Cardiac septum (tissue), 1 donor: Measurements from ENCODE around the gene MOSPD3. TPM values are rescaled to one million over a fixed set of nuclear protein-coding genes. Genes with fewer than 3 reads are reported as not detected.
"Not testable (repeated sequence)": the region's sequence is repeated elsewhere in the genome, so short reads cannot be mapped to it uniquely, and the experiment has no call there.

Source experiments
- DNase-seq: peaks from one replicate; pipeline ENCODE4 v3.0.0-alpha.2; 2020; ENCODE audit warnings: low spot score
- intact Hi-C: fragments of 100-400 bp; cut with DNase I; formaldehyde crosslinking; loops from one replicate; pipeline ENCODE4 v1.14.0; 2022
- total RNA-seq: library from RNA; stranded (reverse); fragmentation: NEBNext Ultra II Directional; extraction: Animal tissue kit (Norgen Biotek cat#: 25700); gene quantifications from one replicate; pipeline ENCODE4 v1.2.1, GENCODE V29; 2021
- donor health status: DM: no; HTN: no; CAD: no.

MOSPD3 gene
- total RNA-seq, 1 donor from 2014 or later, result 9.2 TPM

DNA sequence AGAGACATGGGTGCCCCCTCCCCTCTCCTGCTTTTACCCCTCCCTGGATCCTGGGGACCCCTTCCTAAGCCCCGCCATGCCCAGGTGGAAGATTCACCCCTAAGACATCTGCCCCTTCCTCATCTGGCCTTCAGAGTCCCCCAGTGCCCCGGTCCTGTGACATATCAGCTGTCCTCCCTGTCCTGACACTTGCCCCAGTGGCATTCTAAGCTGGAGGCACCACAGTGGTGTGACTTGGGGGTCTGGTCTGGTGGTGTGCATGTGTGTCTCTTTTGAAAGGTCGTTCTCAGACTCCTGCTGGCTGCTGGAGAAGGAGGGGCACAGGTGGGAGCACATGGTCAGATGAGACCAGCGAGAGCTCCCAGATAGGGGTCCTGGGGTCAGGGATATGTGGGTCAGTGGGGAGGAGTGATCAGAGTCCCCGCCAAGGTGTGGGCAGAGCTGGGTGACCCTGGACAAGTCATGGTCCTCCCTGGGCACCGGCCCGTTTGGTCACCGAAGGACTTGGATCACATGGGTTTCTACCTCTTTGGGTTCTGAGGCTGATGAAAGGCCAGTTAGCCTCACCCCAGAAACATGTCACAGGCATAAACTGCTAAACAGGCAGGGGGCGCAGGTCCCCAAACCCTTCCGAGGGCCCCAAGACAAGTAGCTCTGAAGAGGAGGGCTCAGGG is 29.7 kb downstream of the MOSPD3 start:
- no peak for DNase-seq
- intact Hi-C loops, result no loop called here

DNA sequence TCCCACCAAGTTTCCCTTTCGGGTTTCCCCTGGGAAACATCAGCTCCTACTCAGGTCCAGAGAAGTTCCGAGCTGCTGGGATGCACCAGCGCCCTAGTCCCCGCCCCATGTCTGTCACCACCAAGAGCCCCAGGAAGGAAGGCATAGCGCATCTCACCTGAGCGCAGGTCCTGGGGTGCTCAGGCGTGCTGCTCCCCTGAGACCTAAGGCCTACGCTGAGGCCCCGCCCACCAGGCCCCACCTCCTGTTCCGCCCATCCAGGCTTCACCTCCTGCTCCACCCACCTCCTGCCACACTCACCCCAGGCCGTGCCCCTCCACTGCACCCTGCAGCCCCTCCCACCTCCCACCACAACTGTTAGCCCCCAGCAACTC is 30.2 kb downstream of the MOSPD3 start:
- no peak for DNase-seq
- intact Hi-C loops, result no loop called here

DNA sequence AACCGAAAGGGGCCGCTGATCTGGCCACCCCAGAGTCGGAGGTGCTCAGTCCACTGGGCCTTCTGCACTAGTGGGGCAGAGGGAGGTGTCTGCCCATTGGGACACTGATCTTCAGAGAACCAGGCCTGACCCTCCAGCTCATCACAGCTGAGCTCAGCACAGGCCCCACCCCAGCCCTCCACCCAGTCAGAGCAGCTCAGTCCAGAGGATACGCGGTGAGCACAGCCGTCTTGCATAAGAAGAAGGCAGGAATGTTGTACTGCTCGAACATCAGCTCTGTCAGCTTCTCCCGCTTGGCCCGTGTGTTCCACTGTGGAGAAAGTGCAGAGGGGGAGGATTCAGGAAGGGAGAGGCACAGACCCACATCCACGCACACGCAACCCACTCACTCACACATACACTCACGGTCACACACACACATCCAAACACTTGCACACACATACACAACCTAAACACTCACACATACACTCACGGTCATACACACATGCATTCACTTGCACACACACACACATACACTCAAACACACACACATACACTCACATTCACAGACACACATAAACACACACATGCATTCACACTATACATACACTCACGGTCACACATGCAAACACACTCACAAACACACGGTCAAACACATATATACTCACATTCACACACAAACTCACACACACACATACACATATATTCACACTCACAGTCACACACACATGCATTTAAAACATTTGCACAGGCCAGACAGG is 37.7 kb downstream of the MOSPD3 start:
- no peak for DNase-seq
- intact Hi-C loops, result no loop called here

DNA sequence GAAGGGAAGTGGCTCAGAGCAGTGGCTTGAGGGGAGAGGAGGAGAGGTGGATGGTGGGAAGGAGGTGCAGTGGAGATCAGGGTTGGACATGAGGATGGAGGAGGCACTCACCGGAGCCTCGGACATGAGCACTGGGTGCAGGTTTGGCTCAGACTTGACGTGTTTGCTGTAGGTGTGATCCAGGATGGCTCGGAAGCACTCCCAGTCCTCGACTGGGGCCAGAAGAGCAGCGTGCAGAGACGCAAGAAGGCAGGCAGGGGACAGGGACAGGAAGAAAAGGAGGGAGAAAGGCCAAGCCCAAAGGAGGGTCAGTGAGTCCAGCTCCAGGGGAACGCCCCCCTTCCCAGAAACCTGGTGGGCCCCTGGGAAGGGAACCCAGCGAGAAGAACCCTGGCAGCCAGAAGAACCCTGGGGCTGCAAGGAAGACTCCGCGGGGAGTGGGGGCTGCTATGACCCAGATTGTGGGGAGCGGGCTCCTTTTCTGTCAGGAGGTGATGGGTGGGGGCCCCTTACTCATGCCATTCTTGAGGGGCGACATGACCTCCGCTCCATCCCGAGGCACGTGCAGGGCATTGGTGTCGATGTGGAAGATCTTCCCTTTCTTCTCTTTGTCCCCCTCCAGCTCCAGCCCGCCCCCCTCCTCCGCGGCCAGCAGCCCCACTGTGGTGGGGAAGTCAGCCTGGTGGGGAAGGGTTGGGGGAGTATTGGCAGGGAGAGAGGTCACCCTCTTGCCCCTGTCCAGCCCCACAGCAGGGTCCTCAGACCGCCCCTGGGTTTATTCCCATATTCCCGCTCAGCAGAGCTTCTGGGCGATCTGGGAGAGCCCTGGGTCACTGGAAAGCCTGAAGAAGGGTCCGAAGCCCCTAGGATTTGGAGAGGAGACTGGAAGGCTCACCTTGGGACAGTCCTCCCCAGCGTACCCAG is 42.8 kb downstream of the MOSPD3 start:
- intact Hi-C loops, result no loop called here
- no peak for DNase-seq

DNA sequence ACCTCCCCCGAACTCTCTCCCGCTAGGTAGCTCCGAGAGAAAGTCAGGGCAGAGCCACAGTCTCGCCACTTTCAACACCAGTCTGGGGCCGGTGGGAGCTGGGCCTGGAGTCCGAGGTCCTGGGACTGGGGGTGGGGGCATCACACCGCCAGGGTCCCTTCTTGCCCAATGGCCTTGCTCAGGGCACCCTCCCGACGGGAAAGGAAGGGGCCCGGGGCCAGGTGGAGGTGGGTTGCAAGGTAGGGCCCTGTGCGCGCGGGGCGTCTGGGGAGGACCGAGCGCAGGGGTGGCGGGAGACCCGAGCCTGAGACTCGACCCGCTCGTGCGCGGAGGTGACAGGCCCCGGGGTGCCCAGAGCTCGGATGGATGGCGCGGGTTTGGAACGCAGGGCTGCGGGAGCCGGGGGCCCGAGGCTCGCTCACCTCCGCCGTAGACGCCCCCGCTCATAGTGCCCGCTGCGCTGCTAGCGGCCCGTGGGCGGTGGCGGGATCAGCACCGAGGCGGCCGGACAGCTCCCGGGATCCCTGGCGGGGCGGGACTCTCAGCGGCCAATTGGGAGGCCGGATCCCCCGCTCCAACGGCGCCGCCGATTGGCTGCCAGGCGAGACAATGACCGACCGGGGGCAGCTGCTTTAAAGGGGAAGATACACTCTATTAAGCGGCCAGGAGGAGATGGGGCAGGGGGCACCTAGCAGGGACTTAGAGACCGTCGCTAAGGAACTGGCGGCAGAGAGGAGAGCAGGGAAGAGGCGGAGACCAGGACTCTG is 43.8 kb downstream of the MOSPD3 start, which contains the start of gene ACTL6B:
TSS of gene ACTL6B (minus strand) at position 541 of the 767 bp plus-strand sequence. CDS start at position 447, 94 bp downstream.
- no peak for DNase-seq
- intact Hi-C loops, result no loop called here

DNA sequence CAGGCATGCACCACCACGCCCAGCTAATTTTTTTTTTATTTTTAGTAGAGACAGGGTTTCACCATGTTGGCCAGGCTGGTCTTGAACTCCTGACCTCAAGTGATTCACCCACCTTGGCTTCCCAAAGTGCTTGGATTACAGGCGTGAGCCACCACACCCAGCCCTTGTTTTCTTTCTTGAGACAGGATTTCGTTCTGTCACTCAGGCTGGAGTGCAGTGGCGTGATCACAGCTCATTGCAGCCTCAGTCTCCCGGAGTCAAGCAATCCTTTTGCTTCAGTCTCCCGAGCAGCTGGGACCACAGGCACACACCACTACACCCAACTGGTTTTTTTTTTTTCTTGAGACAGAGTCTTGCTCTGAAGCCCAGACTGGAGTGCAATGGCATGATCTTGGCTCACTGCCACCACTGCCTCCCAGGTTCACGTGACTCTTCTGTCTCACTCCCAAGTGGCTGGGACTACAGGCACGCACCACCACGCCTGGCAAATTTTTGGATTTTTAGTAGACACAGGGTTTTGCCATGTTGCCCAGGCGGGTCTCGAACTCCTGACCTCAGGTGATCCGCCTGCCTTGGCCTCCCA is 49.9 kb downstream of the MOSPD3 start:
- DNase-seq, result not testable (repeated sequence)

More for the DNA sequence above, 49.9 kb downstream of the MOSPD3 start:
- intact Hi-C loops, result not testable (repeated sequence)

Other genes starting within 250 kb of the MOSPD3 start
- gene PILRA, start 239.1 kb upstream of the MOSPD3 start, total RNA-seq, result 2.3 TPM
- gene ZCWPW1, start 183.8 kb upstream of the MOSPD3 start, total RNA-seq, result 3.4 TPM
- 19.7 TPM for gene MEPCE, start 182.7 kb upstream of the MOSPD3 start, total RNA-seq
- gene PPP1R35, start 176.0 kb upstream of the MOSPD3 start, total RNA-seq, result 15.7 TPM
- gene SPACDR, start 148.3 kb upstream of the MOSPD3 start, total RNA-seq, result 1.1 TPM
- 35.0 TPM for gene TSC22D4, start 133.3 kb upstream of the MOSPD3 start, total RNA-seq
- 0.22 TPM for gene NYAP1, start 128.6 kb upstream of the MOSPD3 start, total RNA-seq
- gene AGFG2, start 73.3 kb upstream of the MOSPD3 start, total RNA-seq, result 28.6 TPM
- not detected for gene SAP25, start 38.6 kb upstream of the MOSPD3 start, total RNA-seq
- gene LRCH4, start 26.4 kb upstream of the MOSPD3 start, total RNA-seq, result 25.8 TPM
- 0.40 TPM for gene FBXO24, start 26.2 kb upstream of the MOSPD3 start, total RNA-seq
- gene PCOLCE, start 10.2 kb upstream of the MOSPD3 start, total RNA-seq, result 39.5 TPM
- gene TFR2, start 29.0 kb downstream of the MOSPD3 start, total RNA-seq, result 0.13 TPM
- not detected for gene ACTL6B, start 43.9 kb downstream of the MOSPD3 start, total RNA-seq
- 123 TPM for gene GNB2, start 61.2 kb downstream of the MOSPD3 start, total RNA-seq
- gene GIGYF1, start 81.7 kb downstream of the MOSPD3 start, total RNA-seq, result 23.9 TPM
- 25.1 TPM for gene POP7, start 93.6 kb downstream of the MOSPD3 start, total RNA-seq
- not detected for gene EPO, start 107.9 kb downstream of the MOSPD3 start, total RNA-seq
- not detected for gene ZAN, start 121.1 kb downstream of the MOSPD3 start, total RNA-seq
- 23.9 TPM for gene EPHB4, start 215.0 kb downstream of the MOSPD3 start, total RNA-seq
- 6.9 TPM for gene SLC12A9, start 240.2 kb downstream of the MOSPD3 start, total RNA-seq